A549 (cell line): ENCODE data around the gene RIPOR2.

ENCODE experiments used
- CTCF ChIP-seq: fragments of >200 bp; sonication (Bioruptor Twin); formaldehyde crosslinking; IDR thresholded peaks from 3 replicates; pipeline ENCODE4 v1.5.1; 2016
- TF ChIP-seq, protein P1 (sequence below): fragments of 200-600 bp; sonication (generic); IDR thresholded peaks from 2 replicates; pipeline ENCODE4 v1.6.1; 2016; ENCODE audit warnings: antibody characterized with exemption, mild to moderate bottlenecking, moderate library complexity

GRCh38 chr6:24838081-24838480 lies 97.7 kb downstream of the RIPOR2 start:
- TF ChIP-seq, protein P1, sequence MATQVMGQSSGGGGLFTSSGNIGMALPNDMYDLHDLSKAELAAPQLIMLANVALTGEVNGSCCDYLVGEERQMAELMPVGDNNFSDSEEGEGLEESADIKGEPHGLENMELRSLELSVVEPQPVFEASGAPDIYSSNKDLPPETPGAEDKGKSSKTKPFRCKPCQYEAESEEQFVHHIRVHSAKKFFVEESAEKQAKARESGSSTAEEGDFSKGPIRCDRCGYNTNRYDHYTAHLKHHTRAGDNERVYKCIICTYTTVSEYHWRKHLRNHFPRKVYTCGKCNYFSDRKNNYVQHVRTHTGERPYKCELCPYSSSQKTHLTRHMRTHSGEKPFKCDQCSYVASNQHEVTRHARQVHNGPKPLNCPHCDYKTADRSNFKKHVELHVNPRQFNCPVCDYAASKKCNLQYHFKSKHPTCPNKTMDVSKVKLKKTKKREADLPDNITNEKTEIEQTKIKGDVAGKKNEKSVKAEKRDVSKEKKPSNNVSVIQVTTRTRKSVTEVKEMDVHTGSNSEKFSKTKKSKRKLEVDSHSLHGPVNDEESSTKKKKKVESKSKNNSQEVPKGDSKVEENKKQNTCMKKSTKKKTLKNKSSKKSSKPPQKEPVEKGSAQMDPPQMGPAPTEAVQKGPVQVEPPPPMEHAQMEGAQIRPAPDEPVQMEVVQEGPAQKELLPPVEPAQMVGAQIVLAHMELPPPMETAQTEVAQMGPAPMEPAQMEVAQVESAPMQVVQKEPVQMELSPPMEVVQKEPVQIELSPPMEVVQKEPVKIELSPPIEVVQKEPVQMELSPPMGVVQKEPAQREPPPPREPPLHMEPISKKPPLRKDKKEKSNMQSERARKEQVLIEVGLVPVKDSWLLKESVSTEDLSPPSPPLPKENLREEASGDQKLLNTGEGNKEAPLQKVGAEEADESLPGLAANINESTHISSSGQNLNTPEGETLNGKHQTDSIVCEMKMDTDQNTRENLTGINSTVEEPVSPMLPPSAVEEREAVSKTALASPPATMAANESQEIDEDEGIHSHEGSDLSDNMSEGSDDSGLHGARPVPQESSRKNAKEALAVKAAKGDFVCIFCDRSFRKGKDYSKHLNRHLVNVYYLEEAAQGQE = no peak
- no peak for TF ChIP-seq CTCF
